Keratinocyte (primary cell): ENCODE measurements around the gene SCAMP1. TPM values are rescaled to one million over a fixed set of nuclear protein-coding genes. Genes with fewer than 3 reads are reported as not detected.
A peak's percentile ranks its signal among the peaks of the same experiment; 100 is the strongest.

Experiments
- DNase-seq: peaks from one replicate; pipeline ENCODE4 v3.0.0-alpha.2; 2011; ENCODE audit warnings: low read depth, missing footprints, low spot score
- FAIRE-seq: peaks from 2 replicates; lab custom pipeline; 2011; peaks lifted over from hg19 to GRCh38; lab: Jason Lieb, UNC
- H2AFZ ChIP-seq: 2 replicates; pipeline ENCODE4 v1.6.0; 2012; ENCODE audit warnings: low read length, control low read depth, inconsistent platforms; ENCODE audit not compliant: control insufficient read depth
- H3K27ac ChIP-seq: 2 replicates; pipeline ENCODE4 v1.5.1; 2011; ENCODE audit warnings: low read length; ENCODE audit not compliant: control insufficient read depth, insufficient read depth
- H3K27me3 ChIP-seq: 3 replicates; pipeline ENCODE4 v1.6.0; 2011; ENCODE audit warnings: low read length; ENCODE audit not compliant: control insufficient read depth, insufficient read depth; ENCODE audit errors: extremely low read depth
- H3K36me3 ChIP-seq, 2 experiments: 2 replicates in 1 of 2; 3 replicates in 1 of 2; pipeline ENCODE4 v1.5.1; 2011; ENCODE audit warnings: low read length in 2 of 2, mild to moderate bottlenecking in 1 of 2; ENCODE audit not compliant: control insufficient read depth in 2 of 2, insufficient read depth in 2 of 2; ENCODE audit errors: extremely low read depth in 1 of 2
- H3K4me1 ChIP-seq: 3 replicates; pipeline ENCODE4 v1.5.1; 2011; ENCODE audit warnings: low read length; ENCODE audit not compliant: control insufficient read depth, insufficient read depth; ENCODE audit errors: extremely low read depth
- H3K4me2 ChIP-seq: 3 replicates; pipeline ENCODE4 v1.6.0; 2011; ENCODE audit warnings: low read depth, low read length; ENCODE audit not compliant: control insufficient read depth, insufficient read depth; ENCODE audit errors: extremely low read depth
- H3K4me3 ChIP-seq, 3 experiments: fragments of 200-600 bp in 1 of 3; sonication (generic) in 1 of 3; 2 replicates in 2 of 3; 3 replicates in 1 of 3; pipeline ENCODE4 v1.5.1; 2011 to 2016; ENCODE audit warnings: low read length in 3 of 3, mild to moderate bottlenecking in 3 of 3, control low read depth in 2 of 3, inconsistent platforms in 1 of 3, low read depth in 1 of 3, mixed read lengths in 1 of 3, mixed run types in 1 of 3, moderate library complexity in 1 of 3; ENCODE audit not compliant: control insufficient read depth in 2 of 3, insufficient read depth in 2 of 3; ENCODE audit errors: extremely low read depth in 1 of 3
- H3K79me2 ChIP-seq: 2 replicates; pipeline ENCODE4 v1.6.0; 2012; ENCODE audit warnings: low read length; ENCODE audit not compliant: control insufficient read depth, insufficient read depth
- H3K9ac ChIP-seq: 3 replicates; pipeline ENCODE4 v1.6.0; 2011; ENCODE audit warnings: low read length; ENCODE audit not compliant: control insufficient read depth, insufficient read depth; ENCODE audit errors: extremely low read depth
- H3K9me1 ChIP-seq: 3 replicates; pipeline ENCODE4 v1.6.0; 2011; ENCODE audit warnings: low read length; ENCODE audit not compliant: control insufficient read depth, insufficient read depth; ENCODE audit errors: extremely low read depth
- H3K9me3 ChIP-seq: 2 replicates; pipeline ENCODE4 v1.5.1; 2012; ENCODE audit warnings: low read depth, low read length; ENCODE audit not compliant: control insufficient read depth
- H4K20me1 ChIP-seq: 3 replicates; pipeline ENCODE4 v1.6.0; 2011; ENCODE audit warnings: low read length; ENCODE audit not compliant: control insufficient read depth, insufficient read depth; ENCODE audit errors: extremely low read depth
- CTCF ChIP-seq, 3 experiments: IDR thresholded peaks in 1 of 3; conservative IDR thresholded peaks in 1 of 3; optimal IDR thresholded peaks in 1 of 3; 2 replicates in 2 of 3; 3 replicates in 1 of 3; pipeline versions ENCODE3 to v1.5.1; 2011; ENCODE audit warnings: low read length in 3 of 3, mild to moderate bottlenecking in 3 of 3, moderate library complexity in 2 of 3, control low read depth in 1 of 3, inconsistent platforms in 1 of 3; ENCODE audit not compliant: insufficient read depth in 2 of 3; ENCODE audit errors: extremely low read depth in 1 of 3
- EZH2 ChIP-seq: IDR thresholded peaks from one replicate; pipeline ENCODE4 v1.6.1; 2012; ENCODE audit warnings: inconsistent platforms, mild to moderate bottlenecking, low read length, moderate library complexity
- dilution Hi-C: fragments of 300-500 bp; cut with MboI; formaldehyde crosslinking; loops from one replicate; pipeline ENCODE4 v1.7.0; 2020; ENCODE audit warnings: low sequenced_read_pairs; ENCODE audit not compliant: extremely low pct_ligation_motif_present
- polyA plus RNA-seq, 5 experiments: library from polyadenylated mRNA; depleted of rRNA in 3 of 5; stranded (reverse) in 3 of 5; stranded (forward) in 1 of 5; unstranded in 1 of 5; fragments of >200 nt; gene quantifications; 1 replicate in 1 of 5; 2 replicates in 3 of 5; 3 replicates in 1 of 5; pipeline versions ENCODE4 v1.2.1 to v1.2.3, GENCODE V29; 2011 to 2012; ENCODE audit warnings: missing spikeins in 2 of 5, low read depth in 1 of 5, low replicate concordance in 1 of 5

Gene SCAMP1
- polyA plus RNA-seq, 1 donor (not counting 4 experiments of a cell fraction or from before 2014, with no cell fraction given): 36.6 TPM

- Histone ChIP-seq H3K27me3 (no peaks in the 10 kb centered on the region), H3K9ac (peak overlapping the region; percentile 96), H3K27ac (peak overlapping the region; percentile 93), H3K4me3 (peak overlapping the region; percentile 89 to 97 (median 96)), H3K36me3 (peaks cover 2 to 6% of the 10 kb centered on the region in 2 experiments), H3K4me1 (peaks cover 14% of the 10 kb centered on the region), H3K79me2 (peaks cover 36% of the 10 kb centered on the region), H3K4me2 (peak overlapping the region; percentile 98), H3K9me3 (no peaks in the 10 kb centered on the region), H3K9me1 (no peaks in the 10 kb centered on the region), H4K20me1 (no peaks in the 10 kb centered on the region), H2AFZ (peak overlapping the region; percentile 97)
- dilution Hi-C loops: no loop called here
- TF ChIP-seq CTCF (optimal IDR thresholded peaks at IDR 0.05 in 1 of 3, IDR thresholded peaks at IDR 0.05 in 1 of 3, conservative IDR thresholded peaks at IDR 0.05 in 1 of 3; ENCODE audit: extremely low read depth in 1 of 3, insufficient read depth in 2 of 3, low read length in 3 of 3) (peak in 1 of 3 experiments; percentile 1), EZH2 (no peak)
- FAIRE-seq (no peak), DNase-seq (no peak)
Observed at GRCh38 chr5:78360674-78360923, 182 bp downstream of the SCAMP1 start.

- H3K27ac ChIP-seq: peak overlapping the region; percentile 93
- DNase-seq (peak; percentile 28), FAIRE-seq (peak; percentile 51)
- H3K9me3 ChIP-seq: no peaks in the 10 kb centered on the region
- peaks cover 39% of the 10 kb centered on the region for H3K79me2 ChIP-seq
- dilution Hi-C loops: no loop called here
- no peaks in the 10 kb centered on the region for H3K9me1 ChIP-seq
- H3K9ac ChIP-seq: peak overlapping the region; percentile 96
- H3K36me3 ChIP-seq: peaks cover 2 to 6% of the 10 kb centered on the region in 2 experiments
- no peaks in the 10 kb centered on the region for H4K20me1 ChIP-seq
- no peaks in the 10 kb centered on the region for H3K27me3 ChIP-seq
- peak overlapping the region; percentile 89 to 97 (median 96) for H3K4me3 ChIP-seq
- H3K4me2 ChIP-seq: peak overlapping the region; percentile 98
- TF ChIP-seq CTCF (optimal IDR thresholded peaks at IDR 0.05 in 1 of 3, IDR thresholded peaks at IDR 0.05 in 1 of 3, conservative IDR thresholded peaks at IDR 0.05 in 1 of 3; ENCODE audit: extremely low read depth in 1 of 3, insufficient read depth in 2 of 3, low read length in 3 of 3) (peak; percentile 0 to 20 (median 6)), EZH2 (no peak)
- H3K4me1 ChIP-seq: peaks cover 14% of the 10 kb centered on the region
- H2AFZ ChIP-seq: peak overlapping the region; percentile 97
Observed at GRCh38 chr5:78360924-78361630, 660 bp downstream of the SCAMP1 start.
